ENCODE data around the gene PCCA. TPM values are rescaled to one million over a fixed set of nuclear protein-coding genes. Genes with fewer than 3 reads are reported as not detected.

Gene PCCA
- total RNA-seq, 1 donor from 2014 or later = 35.4 TPM

DNA sequence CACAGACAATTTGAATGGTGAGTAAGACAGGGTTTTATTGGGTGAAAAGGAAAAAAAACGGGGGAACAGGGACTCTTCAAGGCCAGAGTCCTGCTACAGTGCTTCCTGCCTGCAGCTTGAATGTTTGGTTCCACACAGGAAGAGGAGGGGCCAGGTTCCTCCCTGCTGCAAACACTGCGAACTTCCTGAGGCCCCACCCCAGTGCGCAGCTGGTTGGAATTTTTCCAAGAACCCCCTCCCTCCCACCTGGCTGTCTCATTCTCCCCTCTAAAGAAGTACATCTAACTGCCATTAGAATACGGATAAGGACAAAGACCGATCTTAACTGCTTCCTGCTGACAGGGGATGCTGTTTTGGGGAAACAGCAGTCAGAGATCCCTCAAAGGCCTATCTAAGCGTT is 314.8 kb downstream of the PCCA start:
- DNase-seq (ENCODE audit: low read depth in 2 of 2) = no peak

DNA sequence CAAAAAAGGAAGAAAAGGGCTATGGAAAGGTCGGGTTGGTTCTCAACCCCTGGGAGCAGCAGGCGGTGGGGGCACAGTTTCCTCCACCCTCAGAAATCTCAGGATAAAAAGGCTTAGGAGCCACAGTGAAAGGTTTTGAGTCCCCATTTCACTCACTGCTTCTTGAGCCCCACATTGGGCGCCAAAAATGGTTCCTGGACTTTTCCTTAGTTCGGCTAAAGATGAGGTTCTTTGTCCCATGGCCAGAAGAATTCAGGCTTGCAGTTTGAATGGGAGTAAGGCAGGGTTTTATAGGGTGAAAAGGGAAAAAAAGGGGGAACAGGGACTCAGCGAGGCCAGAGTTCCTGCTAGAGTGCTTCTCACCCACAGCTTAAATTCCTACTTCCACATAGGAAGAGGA is 320.2 kb downstream of the PCCA start:
- peak in 1 of 2 donors; percentile 12 for DNase-seq (ENCODE audit: low read depth in 2 of 2)

DNA sequence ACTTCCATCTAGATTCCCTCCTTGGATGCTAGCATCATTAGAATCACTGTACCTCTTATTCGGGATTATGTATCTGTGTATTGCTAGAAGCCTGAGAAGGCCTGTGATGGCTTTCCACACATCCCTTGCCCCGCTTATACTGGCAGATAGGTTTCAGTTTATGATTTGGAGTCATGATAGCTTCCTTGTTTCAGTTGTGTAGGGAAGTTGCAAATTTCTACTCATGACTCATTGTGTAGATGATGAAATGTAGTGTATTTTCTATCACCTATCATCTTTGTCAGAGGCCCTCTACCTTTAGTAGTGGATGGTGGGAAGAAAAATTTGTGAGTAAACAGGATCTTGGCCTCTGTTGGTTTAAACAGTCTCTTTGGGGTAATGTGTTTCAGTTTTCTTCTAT is 334.5 kb downstream of the PCCA start:
- DNase-seq (ENCODE audit: low read depth in 2 of 2) = no peak

DNA sequence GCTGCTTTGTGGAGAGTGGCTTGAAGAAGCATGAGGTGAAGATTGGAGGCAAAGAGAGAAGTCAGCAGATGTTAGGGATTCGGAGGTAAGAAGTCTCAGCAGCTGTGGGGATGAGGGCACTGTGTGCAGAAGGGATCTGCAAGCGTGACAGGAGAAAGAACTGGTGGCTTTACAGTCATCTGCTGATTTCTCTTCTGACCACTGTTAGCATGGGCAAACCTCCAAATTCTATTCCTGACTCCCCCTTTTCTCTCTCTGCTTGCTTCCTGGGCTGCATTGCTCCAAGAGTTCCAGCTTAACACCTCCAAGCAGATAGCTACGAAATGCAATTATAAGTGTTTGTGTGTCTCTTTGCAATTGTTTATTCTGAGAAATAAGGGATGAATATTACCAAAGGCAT is 340.1 kb downstream of the PCCA start:
- DNase-seq (ENCODE audit: low read depth in 2 of 2) = no peak

DNA sequence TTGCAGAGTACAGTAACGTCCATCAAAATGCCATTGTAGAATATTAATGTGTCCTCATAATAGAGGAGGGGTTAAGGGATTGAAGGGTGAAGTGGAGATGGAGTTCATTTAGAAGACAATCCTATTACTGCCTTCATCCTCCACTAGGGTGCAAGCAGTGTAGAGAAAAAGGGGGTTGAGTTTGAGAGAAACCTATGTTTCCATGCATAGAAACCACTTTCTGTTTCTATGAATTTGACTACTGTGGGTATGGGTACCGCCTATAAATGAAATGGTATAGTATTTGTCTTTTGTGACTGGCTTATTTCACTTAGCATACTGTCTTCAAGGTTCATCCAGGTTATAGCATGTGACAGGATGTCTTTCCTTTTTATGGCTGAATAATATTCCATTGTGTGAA is 343.7 kb downstream of the PCCA start:
- DNase-seq (ENCODE audit: low read depth in 2 of 2) = no peak

DNA sequence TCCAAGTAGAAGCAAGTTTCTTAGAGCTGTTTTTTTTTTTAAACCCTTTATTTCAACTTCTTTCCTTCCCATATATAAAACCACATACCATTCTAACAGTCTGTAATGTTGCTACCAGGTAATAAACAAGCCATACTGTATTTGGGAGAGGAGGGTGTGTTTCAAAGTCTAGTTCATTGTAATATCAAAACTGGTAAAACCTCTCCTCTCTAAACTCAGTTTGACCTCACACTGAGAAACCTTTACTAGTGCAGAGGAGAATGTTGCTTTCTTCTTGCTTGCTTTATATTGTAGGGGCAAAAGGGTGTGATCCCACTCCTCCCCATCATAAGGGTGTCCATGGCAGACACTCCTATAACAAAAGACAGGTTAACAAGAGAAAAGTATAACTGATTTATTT is 344.6 kb downstream of the PCCA start:
- DNase-seq (ENCODE audit: low read depth in 2 of 2) = no peak

DNA sequence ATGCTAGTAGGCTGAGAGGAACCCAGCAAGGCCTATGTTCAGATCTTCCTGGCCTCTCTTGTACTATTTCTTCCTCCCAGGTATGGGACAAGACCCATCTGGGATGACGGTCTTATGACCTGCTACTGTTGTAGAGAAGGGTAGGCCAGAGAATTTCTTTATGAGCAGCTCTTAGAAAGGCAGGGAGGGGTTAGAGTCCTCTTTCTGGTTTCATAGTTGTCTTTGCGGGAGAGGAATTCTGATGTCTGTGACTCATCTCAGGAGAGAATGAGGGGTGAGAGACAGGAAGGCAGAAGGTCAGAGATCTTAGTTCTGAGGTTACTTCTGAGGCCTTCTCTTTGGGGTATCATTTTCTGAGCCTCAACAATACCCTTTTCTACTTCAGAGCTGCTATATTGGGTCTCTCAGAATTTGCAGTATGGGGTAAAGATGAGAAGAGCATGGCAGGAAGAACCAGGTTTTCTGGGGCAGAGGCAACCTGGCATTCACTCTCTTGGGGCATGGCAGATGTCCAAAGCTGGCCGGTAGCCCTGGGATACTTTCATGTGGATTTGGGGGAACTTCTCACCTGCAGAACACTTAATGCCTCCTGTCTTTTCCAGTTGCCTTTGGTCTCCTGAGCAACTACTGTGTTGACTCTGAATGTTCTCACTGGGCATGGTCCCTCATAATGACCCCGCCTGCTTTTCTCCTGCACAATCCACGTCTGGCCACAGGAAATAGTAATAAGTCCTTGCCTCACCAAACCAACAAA is 345.3 kb downstream of the PCCA start:
- DNase-seq (ENCODE audit: low read depth in 2 of 2) = peak in 1 of 2 donors; percentile 63

DNA sequence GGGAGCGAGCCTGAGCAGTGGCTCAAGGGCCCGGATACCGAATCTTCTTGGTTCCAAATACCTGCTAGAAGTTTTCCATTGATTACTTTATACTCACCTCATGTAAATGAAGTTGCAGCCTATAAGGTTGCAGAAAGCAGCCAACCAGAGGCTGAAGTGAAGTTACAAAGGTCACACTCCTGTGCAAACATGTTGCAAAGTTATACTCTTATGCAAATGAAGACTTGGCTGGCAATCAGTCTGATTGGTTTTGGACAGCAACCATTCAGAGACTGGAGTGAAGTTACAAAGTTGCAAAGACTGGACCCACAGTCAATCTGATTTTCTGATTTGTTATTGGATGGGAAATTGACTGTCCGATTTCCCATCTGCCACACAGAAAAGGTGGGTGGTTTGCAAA is 347.2 kb downstream of the PCCA start:
- DNase-seq (ENCODE audit: low read depth in 2 of 2) = no peak

DNA sequence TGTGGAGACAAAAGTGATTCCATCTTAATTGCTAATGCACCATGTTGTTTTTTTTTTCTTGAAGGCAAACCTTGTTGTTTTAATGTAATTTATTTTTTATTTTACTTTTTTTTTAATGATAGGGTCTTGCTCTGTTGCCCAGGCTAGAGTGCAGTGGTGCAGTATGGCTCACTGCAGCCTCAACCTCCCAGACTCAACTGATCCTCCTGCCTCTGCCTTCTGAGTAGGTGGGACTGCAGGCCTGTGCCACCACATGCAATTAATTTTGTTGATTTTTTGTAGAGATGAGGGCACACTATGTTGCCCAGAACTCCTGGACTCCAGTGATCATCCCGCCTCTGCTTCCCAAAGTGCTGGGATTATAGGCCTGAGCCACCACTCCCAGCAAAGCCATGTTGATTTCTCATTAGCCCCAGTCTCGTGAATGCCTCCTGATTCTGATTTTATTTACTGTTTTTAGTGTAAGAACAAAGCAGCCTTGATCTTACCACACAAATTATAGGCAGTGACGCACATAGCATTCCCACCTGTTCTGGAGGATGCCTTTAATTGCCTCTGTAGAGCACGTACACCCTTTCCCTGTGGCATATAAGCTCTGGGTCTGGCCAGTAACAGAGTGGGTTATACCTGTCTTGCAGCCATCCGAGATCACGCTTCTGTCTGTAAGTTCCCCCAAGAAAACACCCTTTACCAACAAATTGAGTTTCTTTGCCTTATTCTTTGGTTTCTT is 349.3 kb downstream of the PCCA start:
- DNase-seq (ENCODE audit: low read depth in 2 of 2) = no peak

DNA sequence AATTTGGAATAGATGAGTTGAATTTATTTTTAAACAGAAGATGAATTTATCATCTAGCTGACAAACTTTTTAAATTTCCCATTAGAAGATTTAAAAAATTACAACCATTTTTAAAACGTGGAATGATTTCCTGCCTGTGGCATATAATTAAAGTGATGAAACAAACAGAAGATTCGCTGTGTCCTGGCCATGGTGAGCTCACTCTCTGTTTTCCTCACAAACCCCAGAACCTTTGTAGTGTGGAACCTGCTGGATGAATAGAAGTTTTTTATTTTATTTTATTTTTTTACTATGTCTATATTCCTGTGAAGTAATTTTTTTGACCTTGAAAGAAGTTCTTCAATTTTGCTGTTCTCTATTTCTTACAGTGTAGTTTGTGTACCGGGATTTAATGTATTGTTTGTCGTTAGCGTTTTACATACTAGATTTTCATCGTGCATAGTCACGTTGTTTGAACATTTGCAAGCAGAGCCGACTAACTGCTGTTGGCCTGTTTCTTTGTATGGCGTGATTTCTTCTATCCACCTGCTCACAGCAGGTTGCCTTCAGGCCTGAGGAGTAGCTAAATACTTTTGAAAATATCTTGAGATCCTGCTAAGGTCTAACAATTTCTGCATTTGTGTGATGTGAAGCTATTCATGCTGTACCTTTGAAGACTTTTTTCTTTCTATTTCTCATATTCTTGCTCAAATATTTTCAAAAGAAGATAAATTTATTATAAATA is 350.5 kb downstream of the PCCA start:
- no peak for DNase-seq (ENCODE audit: low read depth in 2 of 2)

DNA sequence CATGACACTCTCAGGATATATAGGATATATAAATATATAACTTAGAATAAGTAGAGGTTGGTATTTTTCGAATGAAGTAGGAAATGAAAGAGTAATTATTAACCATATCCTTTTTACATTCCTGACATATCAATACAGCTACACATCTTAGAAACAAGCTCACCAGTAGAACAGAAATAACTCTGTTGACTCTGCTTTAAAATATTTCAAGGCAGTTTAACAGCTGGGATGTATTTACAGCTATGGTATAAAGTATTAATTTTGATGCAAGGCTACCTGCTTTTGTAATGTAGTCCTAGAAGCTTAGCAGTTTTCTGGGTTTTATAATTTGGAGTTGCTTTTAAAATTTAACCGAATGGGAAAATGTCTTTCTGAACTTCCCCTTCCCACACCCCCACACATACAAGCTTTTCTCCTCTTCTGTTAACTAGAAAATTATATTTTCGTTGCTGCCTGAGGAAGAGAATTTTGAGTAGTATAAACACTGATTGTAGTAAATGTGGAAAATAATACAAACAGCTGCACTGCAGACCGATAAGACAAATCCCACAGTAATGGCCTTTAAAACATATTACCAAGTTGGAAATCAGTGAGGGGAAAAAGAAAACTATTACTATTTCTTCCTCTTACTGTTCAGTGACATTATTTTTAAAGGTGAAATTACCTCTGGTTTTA is 352.0 kb downstream of the PCCA start:
- DNase-seq (ENCODE audit: low read depth in 2 of 2) = peak; percentile 37 to 44

DNA sequence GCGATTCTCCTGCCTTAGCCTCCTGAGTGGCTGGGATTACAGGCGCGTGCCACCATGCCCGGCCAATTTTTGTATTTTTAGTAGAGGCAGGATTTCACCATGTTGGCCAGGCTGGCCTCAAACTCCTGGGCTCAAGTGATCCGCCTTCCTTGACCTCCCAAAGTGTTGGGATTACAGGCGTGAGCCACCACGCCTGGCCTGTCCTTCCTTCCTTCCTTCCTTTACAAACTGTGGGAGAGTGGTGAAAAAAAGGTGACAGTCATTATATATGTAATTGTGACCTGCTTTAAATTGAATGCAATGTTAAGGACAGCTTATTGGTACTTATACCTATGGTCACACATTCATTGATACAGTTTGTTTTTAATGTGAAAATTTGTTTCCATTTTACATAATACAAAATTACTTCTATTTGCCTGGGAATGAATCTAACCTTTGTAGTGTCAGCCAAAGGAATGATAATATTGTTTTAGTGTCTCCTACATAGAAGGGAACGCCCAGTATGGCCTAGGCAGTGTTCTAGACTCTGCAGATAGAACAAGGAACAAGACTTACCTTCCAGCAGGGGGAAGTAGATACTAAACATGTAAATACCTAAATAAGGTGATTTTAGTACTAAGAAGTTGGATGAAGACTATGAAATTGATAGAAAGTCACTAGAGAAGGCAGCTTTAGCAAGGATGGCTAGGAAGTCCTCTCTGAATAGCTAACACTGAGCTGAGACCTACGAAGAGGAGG is 353.4 kb downstream of the PCCA start:
- peak in 1 of 2 donors; percentile 10 for DNase-seq (ENCODE audit: low read depth in 2 of 2)

DNA sequence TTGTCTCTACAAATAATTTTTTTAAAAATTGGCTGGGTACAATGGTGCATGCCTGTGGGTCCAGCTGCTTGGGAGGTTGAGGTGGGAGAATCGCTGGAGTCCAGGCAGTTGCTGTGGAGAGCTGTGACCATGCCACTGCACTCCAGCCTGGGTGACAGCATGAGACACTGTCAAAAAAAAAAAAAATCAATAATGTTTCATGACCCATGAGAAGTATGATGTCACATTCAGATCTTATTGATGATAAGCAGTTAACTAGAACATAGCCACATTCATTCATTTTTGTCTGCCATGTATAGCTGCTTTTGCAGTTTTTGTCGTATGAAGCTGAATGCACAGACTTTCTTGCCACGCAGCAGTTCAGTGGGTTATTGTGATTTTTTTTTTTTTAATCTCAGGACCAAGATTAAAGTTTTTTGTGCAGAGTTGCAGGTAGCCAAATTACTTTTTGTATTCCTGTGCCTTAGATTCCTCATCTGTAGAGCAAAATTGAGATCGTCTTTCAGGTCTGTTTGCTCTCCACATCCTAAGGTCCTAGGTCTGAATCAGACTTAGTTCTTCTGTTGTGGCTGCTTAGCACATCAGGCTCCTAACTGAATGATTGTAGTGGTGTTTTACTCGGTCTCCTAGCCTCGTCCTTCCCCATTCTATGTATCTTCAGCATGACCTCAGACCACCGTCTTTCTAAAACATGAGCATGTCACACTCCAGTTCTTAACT is 354.5 kb downstream of the PCCA start:
- no peak for DNase-seq (ENCODE audit: low read depth in 2 of 2)

DNA sequence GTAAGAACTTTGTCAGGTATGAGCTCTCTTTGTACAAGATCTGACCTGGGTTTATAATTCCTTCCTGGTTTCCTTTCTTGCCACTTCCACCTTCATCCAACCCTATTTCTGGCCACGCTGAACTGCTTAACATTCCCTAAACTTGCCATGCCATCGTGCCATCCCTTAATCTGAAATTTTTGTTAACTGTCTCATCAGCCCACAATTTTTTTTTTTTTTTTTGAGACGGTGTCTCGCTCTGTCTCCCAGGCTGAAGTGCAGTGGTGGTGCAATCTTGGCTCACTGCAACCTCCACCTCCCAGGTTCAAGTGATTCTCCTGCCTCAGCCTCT is 355.1 kb downstream of the PCCA start:
- DNase-seq (ENCODE audit: low read depth in 2 of 2) = no peak

DNA sequence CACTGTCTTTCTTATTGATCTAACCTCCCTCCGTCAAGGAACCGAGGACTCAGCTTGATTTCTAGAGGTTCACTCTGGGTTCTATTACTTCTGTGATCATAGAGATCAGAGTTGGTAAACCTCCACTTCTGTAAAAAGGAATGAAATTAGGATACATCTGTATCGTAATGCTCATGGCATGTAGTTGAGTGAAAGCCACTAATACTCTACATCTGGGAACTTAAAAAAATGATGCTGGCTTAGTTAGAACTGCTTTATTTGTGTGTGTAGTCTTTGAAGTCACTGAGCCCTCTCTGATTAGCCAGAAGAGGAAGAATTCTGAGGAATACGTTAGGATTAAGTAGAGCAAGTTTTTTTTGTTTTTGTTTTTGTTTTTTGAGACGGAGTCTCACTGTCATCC is 358.9 kb downstream of the PCCA start:
- DNase-seq (ENCODE audit: low read depth in 2 of 2) = no peak

DNA sequence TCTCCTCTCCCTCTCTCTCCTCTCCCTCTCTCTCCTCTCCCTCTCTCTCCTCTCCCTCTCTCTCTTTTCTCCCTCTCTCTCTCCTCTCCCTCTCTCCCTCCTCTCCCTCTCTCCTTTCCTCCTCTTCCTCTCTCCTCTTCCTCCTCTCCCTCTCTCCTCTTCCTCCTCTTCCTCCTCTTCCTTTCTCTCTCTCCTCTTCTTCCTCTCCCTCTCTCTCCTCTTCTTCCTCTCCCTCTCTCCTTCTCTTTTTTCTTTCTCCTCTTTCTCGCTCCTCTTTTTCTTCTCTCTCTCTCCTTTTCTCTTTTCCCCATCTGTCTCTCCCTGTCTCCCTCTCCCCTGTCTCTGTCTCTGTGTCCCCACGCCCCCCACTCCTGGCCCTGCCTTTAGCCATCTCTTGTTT is 363.0 kb downstream of the PCCA start:
- DNase-seq (ENCODE audit: low read depth in 2 of 2) = no peak

DNA sequence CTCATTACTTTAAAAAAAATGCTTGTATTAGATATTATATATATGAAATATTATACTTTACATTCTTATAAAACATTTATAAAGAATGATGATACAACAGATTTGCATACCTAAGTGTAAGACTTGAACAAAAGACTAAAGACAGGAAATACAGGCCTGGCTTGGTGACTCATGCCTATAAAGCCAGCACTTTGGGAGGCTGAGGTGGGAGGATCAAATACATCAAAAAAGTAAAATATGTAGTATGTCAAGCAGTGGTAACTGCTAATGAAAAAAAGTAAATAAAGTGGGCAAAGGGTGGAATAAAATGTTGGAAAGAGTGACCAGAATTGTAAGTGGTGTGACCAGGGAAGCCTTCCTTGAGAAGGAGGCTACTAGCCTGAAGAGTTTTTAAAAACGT is 366.0 kb downstream of the PCCA start:
- DNase-seq (ENCODE audit: low read depth in 2 of 2) = peak in 1 of 2 donors; percentile 51

DNA sequence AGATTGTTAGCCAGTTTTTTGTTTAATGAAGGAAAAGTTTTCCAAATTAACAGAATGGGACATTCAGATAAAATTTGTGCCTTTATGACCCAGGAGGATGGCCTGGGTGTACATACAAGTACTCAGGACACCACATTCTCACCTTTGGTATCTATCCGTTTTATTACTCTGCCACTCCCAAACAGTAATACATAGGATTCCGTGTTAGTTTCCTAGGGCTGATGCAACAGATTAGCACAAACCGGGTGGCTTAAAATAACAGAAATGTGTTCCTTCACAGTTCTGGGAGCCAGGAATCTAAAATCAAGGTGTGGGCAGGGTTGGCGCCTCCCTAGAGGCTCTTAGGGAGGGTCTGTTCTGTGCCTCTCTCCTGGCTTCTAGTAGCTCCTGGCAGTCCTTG is 369.8 kb downstream of the PCCA start:
- DNase-seq (ENCODE audit: low read depth in 2 of 2) = no peak

DNA sequence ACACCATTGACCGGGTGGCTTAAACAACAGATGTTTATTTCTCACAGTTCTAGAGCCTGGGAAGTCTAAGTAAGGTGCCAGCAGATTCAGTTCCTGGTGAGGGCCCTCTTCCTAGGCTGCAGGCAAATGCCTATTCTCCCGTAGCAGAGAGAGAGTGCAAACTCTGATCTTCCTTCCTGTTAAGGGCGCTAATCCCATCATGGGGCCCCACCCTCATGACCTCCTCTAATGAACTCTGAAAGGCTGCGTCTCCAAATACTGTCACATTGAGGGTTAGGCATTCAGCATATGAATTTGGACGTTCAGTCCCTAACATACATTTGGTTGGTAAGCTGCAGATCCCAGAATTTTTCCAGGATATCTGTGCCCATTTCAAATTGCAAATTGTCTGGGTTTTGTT is 370.9 kb downstream of the PCCA start:
- DNase-seq (ENCODE audit: low read depth in 2 of 2) = no peak

DNA sequence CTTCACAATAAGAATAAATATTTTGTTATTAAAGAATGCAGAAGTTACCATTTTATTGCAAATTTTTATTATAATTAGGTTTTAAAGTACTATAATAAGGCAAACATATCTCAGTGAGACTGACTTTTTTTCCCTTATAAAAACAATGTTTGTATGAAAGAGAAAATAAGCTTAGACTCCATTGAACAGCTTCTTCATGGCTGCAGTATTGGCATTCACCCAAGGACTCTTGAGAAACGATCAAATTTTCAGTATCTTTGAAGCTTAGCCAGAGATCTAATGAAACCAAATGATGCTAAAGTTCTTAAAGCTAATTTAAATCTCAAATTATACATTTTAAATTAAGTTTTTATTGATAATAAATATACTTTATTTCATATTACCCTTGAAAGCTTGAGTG is 371.4 kb downstream of the PCCA start:
- no peak for DNase-seq (ENCODE audit: low read depth in 2 of 2)

DNA sequence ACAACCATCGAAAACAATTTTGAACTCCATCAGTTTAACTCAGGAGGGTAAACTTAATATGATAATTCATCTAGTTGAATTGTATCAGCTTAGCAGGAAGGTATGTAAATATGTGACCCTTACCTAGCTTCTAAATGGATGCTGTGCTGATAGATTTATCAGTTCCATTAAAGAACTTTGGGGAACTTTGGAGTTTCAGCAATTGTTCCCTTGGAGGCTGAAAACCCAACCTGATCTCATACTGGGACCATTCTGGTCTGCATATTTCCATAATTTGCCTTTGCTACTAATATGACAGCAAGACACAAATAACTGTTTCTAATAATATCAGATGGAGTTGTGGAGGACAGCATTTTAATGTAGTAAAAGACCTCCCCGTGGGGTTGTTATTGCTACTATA is 371.9 kb downstream of the PCCA start:
- no peak for DNase-seq (ENCODE audit: low read depth in 2 of 2)
